ENCODE results near the gene BBX.

The BBX gene

DNA sequence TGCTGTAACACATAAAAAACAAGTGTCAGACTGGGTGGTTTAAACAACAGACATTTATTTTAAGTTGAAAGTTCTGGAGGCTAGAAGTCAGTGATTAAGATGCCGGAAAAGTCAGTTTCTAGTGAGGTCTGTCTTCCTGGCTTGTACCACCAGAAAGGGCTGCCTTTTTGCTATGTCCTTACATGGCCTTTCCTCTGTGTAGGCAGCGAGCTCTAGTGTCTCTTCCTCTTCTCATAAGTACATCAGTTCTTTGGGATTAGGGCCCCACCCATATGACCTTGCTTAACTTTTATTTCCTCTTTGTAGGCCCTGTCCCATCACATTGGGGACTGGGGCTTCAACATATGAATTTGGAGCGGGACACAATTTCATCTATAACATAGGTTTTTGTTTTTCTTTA, 128.0 kb downstream of the BBX start:
- no peak for DNase-seq (ENCODE audit: low read depth in 2 of 2)

GRCh38 chr3:107651782-107652181, 129.0 kb downstream of the BBX start:
- DNase-seq (ENCODE audit: low read depth in 2 of 2), result no peak

DNA sequence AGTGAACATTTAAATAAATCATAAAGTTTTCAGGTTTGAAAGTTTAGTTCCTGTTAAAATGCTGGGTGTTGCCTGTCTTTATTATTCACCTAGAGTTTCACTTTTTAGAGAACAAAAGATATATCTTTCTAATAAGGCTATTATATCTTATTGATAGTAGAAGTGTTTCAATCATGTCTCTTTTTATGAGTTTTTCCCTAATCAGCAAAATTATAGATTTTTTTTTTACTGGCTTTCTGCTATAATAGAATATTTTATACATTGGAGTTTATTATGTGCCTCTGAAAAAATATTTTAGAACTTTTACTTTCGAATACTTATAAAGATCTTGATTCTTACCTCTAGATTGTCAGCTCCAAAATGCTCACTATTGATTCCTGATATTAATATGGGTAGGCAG, 131.5 kb downstream of the BBX start:
- DNase-seq (ENCODE audit: low read depth in 2 of 2), result no peak

GRCh38 chr3:107657971-107658370, 135.2 kb downstream of the BBX start:
- no peak for DNase-seq (ENCODE audit: low read depth in 2 of 2)

- no peak for DNase-seq (ENCODE audit: low read depth in 2 of 2)
Measured at GRCh38 chr3:107660306-107660976, 137.7 kb downstream of the BBX start.

- DNase-seq (ENCODE audit: low read depth in 2 of 2), result no peak
Measured at GRCh38 chr3:107661447-107662123, 138.8 kb downstream of the BBX start.

- no peak for DNase-seq (ENCODE audit: low read depth in 2 of 2)
Measured at GRCh38 chr3:107662124-107662507, 139.4 kb downstream of the BBX start.

DNA sequence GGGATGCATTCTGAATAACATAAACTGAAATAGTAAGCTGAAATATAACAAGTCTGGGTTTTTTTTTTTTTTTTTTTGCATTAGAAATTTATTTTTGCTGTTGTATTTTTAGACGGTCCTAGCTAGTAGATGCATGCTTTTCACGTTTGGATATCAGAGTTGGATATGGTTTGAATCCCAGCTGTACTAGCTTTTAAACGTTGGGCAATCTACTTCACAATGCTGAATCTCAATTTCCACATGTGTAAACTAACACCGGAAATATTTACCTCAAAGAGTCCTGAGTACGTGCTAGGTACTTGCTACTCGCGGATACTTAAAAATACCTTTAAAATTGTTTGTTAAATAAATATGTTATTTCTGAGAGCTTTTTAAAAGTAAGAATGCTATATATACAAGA, 139.8 kb downstream of the BBX start:
- no peak for DNase-seq (ENCODE audit: low read depth in 2 of 2)

GRCh38 chr3:107663266-107663665, 140.5 kb downstream of the BBX start:
- no peak for DNase-seq (ENCODE audit: low read depth in 2 of 2)

- DNase-seq (ENCODE audit: low read depth in 2 of 2), result no peak
Measured at GRCh38 chr3:107664614-107665013, 141.9 kb downstream of the BBX start.

DNA sequence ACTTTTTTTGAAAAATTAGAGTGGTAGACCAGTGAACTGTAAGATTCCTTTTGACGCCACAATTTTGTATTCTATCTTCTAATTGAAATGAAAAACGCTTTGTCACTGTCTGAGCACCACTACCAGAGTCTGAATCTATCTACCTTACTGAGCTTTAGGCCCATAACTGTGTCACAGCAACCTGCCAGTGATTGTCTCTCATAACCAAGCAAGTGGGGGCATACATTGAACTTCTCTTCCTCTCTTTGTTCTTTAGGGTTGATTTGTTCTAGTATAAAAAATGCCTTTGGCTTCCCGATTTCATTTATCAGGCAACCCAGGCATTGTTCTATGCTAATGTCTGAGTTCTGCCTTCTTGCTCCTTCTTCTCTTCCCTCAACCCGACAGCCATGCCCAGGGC, 142.6 kb downstream of the BBX start:
- DNase-seq (ENCODE audit: low read depth in 2 of 2), result no peak

- no peak for DNase-seq (ENCODE audit: low read depth in 2 of 2)
Measured at GRCh38 chr3:107666853-107667252, 144.1 kb downstream of the BBX start.

GRCh38 chr3:107668416-107668815, 145.7 kb downstream of the BBX start:
- DNase-seq (ENCODE audit: low read depth in 2 of 2), result no peak

DNA sequence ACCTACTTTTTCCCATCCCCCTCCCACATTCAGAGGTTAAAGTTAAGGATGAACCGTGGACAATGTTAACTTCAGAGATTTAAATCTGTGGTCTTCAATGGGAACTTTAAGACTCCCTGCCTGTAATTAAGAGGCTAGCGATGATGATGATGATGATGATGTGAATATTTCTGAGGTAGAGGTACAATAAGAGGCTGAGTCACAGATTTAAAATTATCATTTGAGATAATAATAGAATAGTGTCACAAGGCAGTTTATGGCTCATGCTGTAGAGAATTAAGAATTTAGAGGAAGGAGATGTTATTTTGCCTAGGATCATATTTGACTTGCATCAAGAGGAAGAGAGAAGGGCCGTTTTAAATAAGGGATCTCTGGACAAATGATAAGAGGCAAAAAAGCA, 146.2 kb downstream of the BBX start:
- no peak for DNase-seq (ENCODE audit: low read depth in 2 of 2)

DNA sequence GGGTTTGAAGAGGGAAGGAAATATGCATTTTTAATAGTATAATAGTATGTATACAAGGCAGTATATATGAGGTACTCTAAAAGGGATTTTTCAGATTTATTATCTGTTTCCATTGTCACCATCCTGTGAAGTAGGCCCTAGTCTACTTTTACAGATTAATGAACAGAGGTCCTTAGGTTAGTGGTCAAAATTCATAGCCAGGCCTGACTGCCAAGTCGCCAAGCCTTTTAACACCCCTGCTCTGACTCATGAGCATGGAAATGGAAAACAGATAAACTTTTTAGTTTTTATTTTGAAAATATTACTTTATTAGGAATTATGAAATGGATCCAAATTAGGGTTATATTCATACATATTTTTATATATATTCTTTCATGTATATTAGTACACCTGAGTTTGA, 146.9 kb downstream of the BBX start:
- no peak for DNase-seq (ENCODE audit: low read depth in 2 of 2)

GRCh38 chr3:107670986-107671385, 148.2 kb downstream of the BBX start:
- no peak for DNase-seq (ENCODE audit: low read depth in 2 of 2)

DNA sequence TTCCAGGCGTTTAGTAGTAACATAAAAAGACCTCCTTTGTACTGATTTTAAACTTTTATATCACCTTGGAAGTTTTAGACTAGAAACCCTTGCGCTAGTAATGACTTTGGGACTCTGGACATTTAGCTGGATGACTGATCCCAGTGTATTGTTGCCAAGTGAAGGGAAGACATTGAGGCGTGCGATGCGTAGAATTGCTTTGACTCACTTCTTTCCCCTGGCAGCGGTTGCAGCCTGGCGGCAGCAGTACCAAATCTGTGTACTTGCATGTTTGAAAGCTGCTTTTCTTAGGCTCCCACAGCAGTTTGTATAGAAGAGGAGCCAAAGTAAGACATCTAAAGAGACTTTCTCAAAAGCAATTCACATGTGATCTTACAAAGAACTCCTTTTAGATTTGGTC, 151.6 kb downstream of the BBX start:
- DNase-seq (ENCODE audit: low read depth in 2 of 2), result no peak

GRCh38 chr3:107675233-107675900, 152.6 kb downstream of the BBX start:
- no peak for DNase-seq (ENCODE audit: low read depth in 2 of 2)

GRCh38 chr3:107676469-107677309, 153.9 kb downstream of the BBX start:
- no peak for DNase-seq (ENCODE audit: low read depth in 2 of 2)

DNA sequence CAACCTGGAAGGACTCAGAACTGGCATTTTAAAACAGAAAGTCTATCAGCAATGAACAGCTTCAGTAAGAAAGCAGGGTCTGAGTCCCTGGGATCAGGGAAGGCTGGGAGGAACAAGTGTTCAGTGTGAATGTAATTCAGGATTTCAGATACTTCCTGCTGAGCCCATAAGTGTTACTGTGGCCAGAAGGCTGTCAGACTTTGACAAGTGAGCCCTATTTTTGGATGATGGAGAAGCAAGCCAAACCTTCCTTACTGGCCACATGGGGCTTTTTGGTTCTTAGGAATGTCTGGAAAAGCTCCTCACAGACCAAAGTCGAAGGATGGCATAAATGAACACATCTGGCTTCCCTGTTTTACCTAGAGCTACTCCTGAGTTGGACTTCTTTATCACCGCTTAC, 157.2 kb downstream of the BBX start:
- DNase-seq (ENCODE audit: low read depth in 2 of 2), result no peak

GRCh38 chr3:107680698-107681097, 157.9 kb downstream of the BBX start:
- no peak for DNase-seq (ENCODE audit: low read depth in 2 of 2)

GRCh38 chr3:107681396-107681795, 158.6 kb downstream of the BBX start:
- no peak for DNase-seq (ENCODE audit: low read depth in 2 of 2)
